GM15510 (cell line): ENCODE measurements around the gene OR2M5.

Experiments used
- POLR2A ChIP-seq: IDR thresholded peaks from 3 replicates; pipeline ENCODE4 v1.6.1; 2011; ENCODE audit warnings: borderline replicate concordance; ENCODE audit not compliant: insufficient read length; ENCODE audit errors: extremely low read depth

OR2M5 gene

DNA sequence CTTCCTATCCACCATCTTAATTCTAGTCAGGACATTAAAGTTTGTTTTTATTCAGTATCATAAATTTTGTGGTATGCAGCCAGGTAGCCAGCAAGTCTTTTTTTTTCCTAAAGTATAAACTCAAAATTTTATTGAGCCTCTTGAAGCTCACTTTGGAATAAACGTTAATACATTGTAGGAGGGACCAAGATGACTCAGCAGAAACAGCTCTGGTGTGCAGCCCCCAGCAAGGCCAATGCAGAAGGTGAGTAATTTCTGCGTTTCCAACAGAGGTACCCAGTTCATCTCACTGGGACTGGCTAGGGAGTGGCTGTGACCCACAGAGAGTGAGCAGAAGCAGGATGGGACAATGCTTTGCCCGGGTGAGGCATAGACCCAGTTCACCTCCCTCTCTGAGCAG, 42.4 kb downstream of the OR2M5 start:
- TF ChIP-seq POLR2A, result no peak

DNA sequence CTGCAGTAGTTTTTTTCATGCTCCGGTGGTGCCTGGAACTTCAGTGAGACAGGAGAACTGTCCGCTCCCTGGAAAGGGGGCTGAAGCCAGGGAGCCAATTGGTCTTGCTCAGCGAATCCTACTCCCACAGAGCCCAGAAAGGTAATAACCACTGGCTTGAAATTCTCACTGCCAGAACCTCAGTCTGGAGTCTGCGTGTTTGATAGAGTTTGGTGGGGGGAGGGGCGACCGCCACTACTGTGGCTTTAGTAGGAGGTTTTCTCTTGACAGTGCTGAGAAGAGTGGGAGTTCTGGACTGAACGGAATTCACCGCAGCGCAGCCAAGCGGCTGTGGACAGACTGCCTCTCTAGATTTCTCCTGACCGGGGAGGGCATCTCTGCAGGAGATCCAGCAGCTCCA, 44.1 kb downstream of the OR2M5 start:
- TF ChIP-seq POLR2A, result no peak

DNA sequence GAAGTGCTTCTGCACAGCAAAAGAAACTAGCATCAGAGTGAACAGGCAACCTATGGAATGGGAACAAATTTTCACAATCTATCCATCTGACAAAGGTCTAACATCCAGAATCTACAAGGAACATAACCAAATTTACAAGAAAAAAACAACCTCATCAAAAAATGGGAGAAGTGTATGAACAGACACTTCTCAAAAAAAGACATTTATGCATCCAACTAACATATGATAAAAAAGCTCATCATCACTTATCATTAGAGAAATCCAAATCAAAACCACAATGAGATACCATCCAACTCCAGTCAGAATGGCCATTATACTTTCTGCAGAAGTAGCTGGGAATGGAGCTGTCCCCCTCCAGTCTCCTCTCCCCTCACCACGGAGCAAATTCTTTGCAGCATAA, 49.2 kb downstream of the OR2M5 start:
- TF ChIP-seq POLR2A, result no peak
